ENCODE results near the gene FLOT2. TPM values are rescaled to one million over a fixed set of nuclear protein-coding genes. Genes with fewer than 3 reads are reported as not detected.
A peak's percentile ranks its signal among the peaks of the same experiment; 100 is the strongest.
"Not testable (repeated sequence)": the region's sequence is repeated elsewhere in the genome, so short reads cannot be mapped to it uniquely, and the experiment has no call there.

The FLOT2 gene
- total RNA-seq, 1 experiment from 2014 or later = 76.9 TPM

- no peaks in the 10 kb centered on the region for H3K27me3 ChIP-seq (ENCODE audit: control insufficient read depth, insufficient read depth, low read length)
- no peaks in the 10 kb centered on the region for H3K36me3 ChIP-seq (replicated peaks; ENCODE audit: control insufficient read depth, insufficient read depth, low read length)
- DNase-seq = peak; percentile 100
- H3K4me3 ChIP-seq (ENCODE audit: insufficient read depth, low read depth, low read length) = peak within 1 kb of the TSS; percentile 78
These were observed 55.1 kb downstream of the FLOT2 start, which contains the start of gene FAM222B for GRCh38 chr17:28842282-28843012. TSS of gene FAM222B (minus strand) at chr17:28842790. CDS start at chr17:28766667, 76,123 bp downstream.

- no peak for DNase-seq
- Histone ChIP-seq H3K36me3 (replicated peaks; ENCODE audit: control insufficient read depth, insufficient read depth, low read length) (no peaks in the 10 kb centered on the region), H3K27me3 (ENCODE audit: control insufficient read depth, insufficient read depth, low read length) (no peaks in the 10 kb centered on the region), H3K4me3 (ENCODE audit: insufficient read depth, low read depth, low read length) (peak overlapping the region; percentile 78)
These were observed 55.6 kb downstream of the FLOT2 start for GRCh38 chr17:28841901-28842281.

GRCh38 chr17:28839221-28839620, 58.3 kb downstream of the FLOT2 start:
- no peak overlapping the region for H3K4me3 ChIP-seq (ENCODE audit: insufficient read depth, low read depth, low read length)
- DNase-seq = no peak
- H3K36me3 ChIP-seq (replicated peaks; ENCODE audit: control insufficient read depth, insufficient read depth, low read length) = no peaks in the 10 kb centered on the region
- H3K27me3 ChIP-seq (ENCODE audit: control insufficient read depth, insufficient read depth, low read length) = no peaks in the 10 kb centered on the region

- not testable (repeated sequence) for DNase-seq; H3K27me3 ChIP-seq (ENCODE audit: control insufficient read depth, insufficient read depth, low read length); H3K36me3 ChIP-seq (replicated peaks; ENCODE audit: control insufficient read depth, insufficient read depth, low read length); H3K4me3 ChIP-seq (ENCODE audit: insufficient read depth, low read depth, low read length)
These were observed 61.0 kb downstream of the FLOT2 start for GRCh38 chr17:28836541-28836940.

- H3K4me3 ChIP-seq (ENCODE audit: insufficient read depth, low read depth, low read length) = no peak overlapping the region
- no peaks in the 10 kb centered on the region for H3K27me3 ChIP-seq (ENCODE audit: control insufficient read depth, insufficient read depth, low read length)
- no peak for DNase-seq
These were observed 63.1 kb downstream of the FLOT2 start for GRCh38 chr17:28834420-28834819.

More at GRCh38 chr17:28834420-28834819, 63.1 kb downstream of the FLOT2 start:
- no peaks in the 10 kb centered on the region for H3K36me3 ChIP-seq (replicated peaks; ENCODE audit: control insufficient read depth, insufficient read depth, low read length)

Other genes starting within 250 kb of the FLOT2 start
- 47.3 and 52.7 TPM in 2 replicates for gene SDF2, start 235.8 kb downstream of the FLOT2 start, total RNA-seq (2014; rRNA removed; shearing (Covaris generic))
- gene SUPT6H, start 235.5 kb downstream of the FLOT2 start, total RNA-seq (2014; rRNA removed; shearing (Covaris generic)) = 25.1 and 32.4 TPM in 2 replicates
- gene PROCA1, start 185.8 kb downstream of the FLOT2 start, total RNA-seq (2014; rRNA removed; shearing (Covaris generic)) = 13.9 and 23.7 TPM in 2 replicates
- 209 and 284 TPM in 2 replicates for gene RAB34, start 179.9 kb downstream of the FLOT2 start, total RNA-seq (2014; rRNA removed; shearing (Covaris generic))
- gene RPL23A, start 177.7 kb downstream of the FLOT2 start, total RNA-seq (2014; rRNA removed; shearing (Covaris generic)) = 778 and 823 TPM in 2 replicates
- gene TLCD1, start 171.5 kb downstream of the FLOT2 start, total RNA-seq (2014; rRNA removed; shearing (Covaris generic)) = 15.6 and 21.4 TPM in 2 replicates
- 10.9 and 12.5 TPM in 2 replicates for gene NEK8, start 168.9 kb downstream of the FLOT2 start, total RNA-seq (2014; rRNA removed; shearing (Covaris generic))
- 159 and 216 TPM in 2 replicates for gene TRAF4, start 153.7 kb downstream of the FLOT2 start, total RNA-seq (2014; rRNA removed; shearing (Covaris generic))
- gene FAM222B, start 54.9 kb downstream of the FLOT2 start, total RNA-seq (2014; rRNA removed; shearing (Covaris generic)) = 32.4 and 46.7 TPM in 2 replicates
- 63.7 and 71.9 TPM in 2 replicates for gene ERAL1, start 42.7 kb downstream of the FLOT2 start, total RNA-seq (2014; rRNA removed; shearing (Covaris generic))
- 11.9 and 17.0 TPM in 2 replicates for gene DHRS13, start 5.3 kb upstream of the FLOT2 start, total RNA-seq (2014; rRNA removed; shearing (Covaris generic))
- 53.2 and 56.6 TPM in 2 replicates for gene PHF12, start 53.8 kb upstream of the FLOT2 start, total RNA-seq (2014; rRNA removed; shearing (Covaris generic))
- 0.37 and 0.83 TPM in 2 replicates for gene SEZ6, start 108.3 kb upstream of the FLOT2 start, total RNA-seq (2014; rRNA removed; shearing (Covaris generic))
- 17.4 and 26.4 TPM in 2 replicates for gene PIPOX, start 145.4 kb upstream of the FLOT2 start, total RNA-seq (2014; rRNA removed; shearing (Covaris generic))